Fibroblast of the aortic adventitia (primary cell): ENCODE data around the gene ZSWIM8. TPM values are rescaled to one million over a fixed set of nuclear protein-coding genes. Genes with fewer than 3 reads are reported as not detected.

Experiments used
- DNase-seq: peaks from one replicate; pipeline ENCODE4 v3.0.0-alpha.2; 2010; ENCODE audit warnings: low read depth
- H3K4me3 ChIP-seq: 2 replicates; pipeline ENCODE4 v1.5.1; 2011; ENCODE audit warnings: low read depth, mild to moderate bottlenecking, control low read depth, low read length, moderate library complexity
- CTCF ChIP-seq: IDR thresholded peaks from 2 replicates; pipeline ENCODE4 v1.5.1; 2011; ENCODE audit warnings: mild to moderate bottlenecking, low read length, control low read depth, inconsistent platforms; ENCODE audit not compliant: insufficient read depth
- total RNA-seq: library from RNA; depleted of rRNA; stranded (reverse); fragments of >200 nt; gene quantifications from 2 replicates; pipeline ENCODE4 v1.2.3, GENCODE V29; 2012; ENCODE audit warnings: low replicate concordance

The ZSWIM8 gene
- total RNA-seq, 1 donor, result 48.9 TPM

GRCh38 chr10:73802276-73802991 lies 17.0 kb downstream of the ZSWIM8 start:
- H3K4me3 ChIP-seq, result no peak overlapping the region
- no peak for DNase-seq
- TF ChIP-seq CTCF, result peak; percentile 26

DNA sequence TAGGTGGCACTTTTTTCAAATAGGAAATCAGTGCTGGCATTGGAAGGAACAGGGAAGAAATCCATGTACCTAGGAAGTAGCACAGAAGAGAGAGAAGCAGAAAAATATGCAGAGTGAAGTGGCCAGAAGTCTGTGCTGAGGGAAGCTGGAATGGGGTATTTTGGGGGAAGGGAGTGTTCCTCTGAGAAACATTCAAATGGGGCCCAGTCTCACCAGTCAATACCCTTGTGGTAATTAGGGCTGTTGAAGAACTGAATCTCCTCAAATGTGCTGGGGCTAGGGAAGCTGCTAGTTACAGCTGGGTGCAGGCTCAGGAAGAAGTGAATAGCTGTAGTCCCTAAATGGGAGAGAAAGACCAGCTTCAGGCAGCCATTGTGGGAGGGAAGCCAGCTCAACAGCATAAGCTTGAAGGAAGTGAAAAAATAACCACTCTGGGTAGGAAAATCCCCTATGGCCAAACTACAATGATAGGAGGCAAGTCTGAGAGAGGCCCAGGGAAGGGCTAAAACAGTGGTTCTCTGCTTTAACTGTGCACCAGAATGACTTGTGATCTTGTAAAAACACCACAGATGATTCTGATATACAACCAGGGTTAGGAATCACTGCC lies 18.4 kb downstream of the ZSWIM8 start:
- TF ChIP-seq CTCF, result no peak
- no peak overlapping the region for H3K4me3 ChIP-seq
- DNase-seq, result no peak

DNA sequence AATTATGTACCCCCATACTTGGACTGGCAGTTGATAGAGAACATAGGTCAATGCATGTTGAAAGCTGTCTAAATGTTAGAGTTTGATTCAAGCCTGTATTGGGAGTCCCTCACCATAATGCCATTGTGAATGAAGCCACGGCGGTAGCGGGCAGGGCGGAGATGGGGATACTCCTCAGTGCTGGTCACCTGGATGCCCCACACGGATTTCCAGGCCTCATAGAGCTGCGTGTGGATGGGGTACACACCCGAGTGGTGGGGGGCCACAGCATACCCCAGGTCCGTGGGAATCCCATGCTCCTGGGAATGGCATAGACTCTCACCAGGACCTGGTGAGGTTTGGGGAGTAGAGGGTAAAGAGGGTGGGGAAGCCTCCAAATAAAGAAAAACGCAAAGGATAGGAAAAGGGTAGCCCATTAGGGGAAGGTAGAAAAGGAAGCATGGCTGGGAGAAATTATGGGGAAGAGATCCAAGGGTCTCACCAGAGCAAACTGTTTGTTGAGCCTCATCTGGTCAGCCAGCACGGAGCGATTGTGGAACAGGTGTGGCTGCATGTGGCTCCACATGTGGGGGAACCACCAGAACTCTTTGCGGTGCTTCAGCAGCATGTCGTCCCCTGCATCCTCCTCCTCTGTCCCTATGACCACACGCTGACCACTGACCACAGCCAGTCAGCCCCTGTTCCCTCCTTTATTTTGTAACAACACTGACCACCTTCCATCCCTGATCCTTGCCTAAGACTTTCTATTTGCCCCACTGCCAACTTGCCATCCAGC lies 21.0 kb downstream of the ZSWIM8 start:
- no peak for DNase-seq
- no peak overlapping the region for H3K4me3 ChIP-seq
- no peak for TF ChIP-seq CTCF

GRCh38 chr10:73807471-73807870 lies 22.1 kb downstream of the ZSWIM8 start:
- DNase-seq, result no peak
- TF ChIP-seq CTCF, result no peak
- H3K4me3 ChIP-seq, result no peak overlapping the region

DNA sequence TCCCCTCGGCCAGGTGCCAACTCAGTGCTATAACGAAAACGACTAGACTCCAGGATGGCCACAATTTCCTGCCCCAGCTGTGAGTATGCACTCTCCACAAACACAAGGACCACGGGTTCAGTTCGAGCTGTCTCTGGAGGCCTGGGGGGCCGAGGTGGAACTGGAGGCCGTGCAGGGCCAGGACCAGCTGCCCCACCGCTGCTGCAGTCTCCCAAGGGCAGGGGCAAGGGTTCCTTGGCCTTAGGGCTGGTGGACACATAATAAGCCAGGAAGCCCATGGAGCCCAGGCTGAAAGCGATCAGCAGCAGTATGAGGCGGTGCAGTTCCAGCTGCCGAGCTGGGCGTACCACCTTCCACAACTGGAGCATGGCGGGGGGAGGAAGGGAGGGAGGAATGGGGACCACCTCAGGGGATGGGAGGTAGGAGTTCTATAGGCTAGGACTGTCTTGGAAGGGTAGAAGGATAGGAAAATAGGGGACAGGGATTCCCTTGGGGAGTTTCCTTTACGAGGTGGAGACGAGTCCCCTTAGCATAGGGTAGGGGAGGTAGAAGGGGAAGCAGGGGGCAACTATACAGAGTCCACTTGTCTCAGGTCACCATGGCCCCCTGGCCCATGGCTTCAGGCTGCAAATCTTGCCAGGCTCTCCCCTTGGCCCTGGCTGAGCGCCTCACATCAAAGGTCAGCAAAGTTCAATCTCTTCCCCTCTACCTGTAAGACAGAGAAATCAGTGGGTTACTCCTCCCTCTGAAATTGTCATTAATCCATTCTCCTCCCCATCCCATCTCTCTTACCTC lies 22.8 kb downstream of the ZSWIM8 start:
- no peak overlapping the region for H3K4me3 ChIP-seq
- no peak for DNase-seq
- TF ChIP-seq CTCF, result no peak

DNA sequence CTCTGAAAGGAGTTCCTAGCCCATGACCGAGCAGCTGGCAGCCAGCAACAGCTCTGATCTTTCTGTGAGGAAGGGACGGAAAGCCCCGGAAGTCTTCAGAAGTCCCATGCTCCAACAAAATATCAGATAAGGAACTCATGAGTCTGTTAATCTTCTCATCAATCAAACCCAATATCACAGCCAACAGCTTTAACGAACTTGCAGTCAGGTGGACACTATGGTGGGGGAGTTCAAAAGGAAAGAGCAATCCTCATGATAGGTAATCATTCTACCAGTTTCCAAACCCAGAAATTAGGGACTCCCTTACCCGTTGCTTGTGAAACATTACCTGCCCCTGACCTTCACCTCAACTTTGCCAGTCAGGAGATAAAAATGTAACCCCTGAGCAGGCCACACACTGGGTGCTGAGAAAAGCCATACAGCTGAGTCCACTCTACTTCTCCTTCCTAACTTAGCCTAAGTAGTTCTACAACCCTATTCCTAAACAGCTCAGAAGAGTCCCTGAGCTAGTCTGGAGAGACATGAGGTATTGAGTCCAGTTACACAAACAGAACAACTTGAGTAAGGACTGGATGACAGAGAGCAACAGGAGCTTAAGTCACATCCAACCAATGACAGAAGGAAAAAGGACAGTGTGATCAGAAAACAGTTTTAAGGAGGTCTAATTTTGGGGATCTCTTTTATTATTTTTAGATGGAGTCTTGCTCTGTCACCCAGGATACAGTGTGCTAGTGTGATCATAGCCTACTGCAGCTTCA lies 23.8 kb downstream of the ZSWIM8 start:
- H3K4me3 ChIP-seq, result no peak overlapping the region
- no peak for TF ChIP-seq CTCF
- no peak for DNase-seq
